A673 (cell line): ENCODE data around the gene FERMT3. TPM values are rescaled to one million over a fixed set of nuclear protein-coding genes. Genes with fewer than 3 reads are reported as not detected.
A peak's percentile ranks its signal among the peaks of the same experiment; 100 is the strongest.

Source experiments
- Bru-seq: library from RNA; stranded (reverse); fragments of 400-500 nt; gene quantifications from one replicate; lab custom pipeline; 2021; lab: Mats Ljungman, UMichigan
- BruChase-seq, 2 experiments: library from RNA; stranded (reverse); fragments of 400-500 nt; gene quantifications; one replicate each; lab custom pipeline; 2021; lab: Mats Ljungman, UMichigan
- BruUV-seq: library from RNA; stranded (reverse); fragments of 400-500 nt; replicated peaks from 2 replicates; lab custom pipeline; 2021; lab: Mats Ljungman, UMichigan
- CTCF ChIA-PET: fragments of 300-600 bp; sonication (Branson Sonifier 250); formaldehyde crosslinking; loops from one replicate; lab custom pipeline; 2022; ENCODE audit warnings: antibody characterized with exemption; lab: Charles Lee
- POLR2A ChIA-PET: fragments of 300-600 bp; sonication (Branson Sonifier 250); formaldehyde crosslinking; loops from one replicate; lab custom pipeline; 2022; ENCODE audit warnings: antibody characterized with exemption; ENCODE audit not compliant: low non-redundant PET; lab: Charles Lee
- DNase-seq: peaks from one replicate; pipeline ENCODE4 v3.0.0-alpha.2; 2015; ENCODE audit warnings: low spot score
- H3K27ac ChIP-seq: fragments of 200-600 bp; sonication (generic); 2 replicates; pipeline ENCODE4 v1.5.1; 2016; ENCODE audit warnings: mixed run types, low read depth, mild to moderate bottlenecking, mixed read lengths, antibody characterized with exemption, low read length; ENCODE audit not compliant: poor library complexity, severe bottlenecking
- H3K27me3 ChIP-seq: fragments of 200-600 bp; sonication (generic); replicated peaks from 2 replicates; pipeline ENCODE4 v1.6.1; 2017; ENCODE audit warnings: mixed run types, low read depth, mild to moderate bottlenecking, mixed read lengths, antibody characterized with exemption, low read length; ENCODE audit not compliant: insufficient read depth, poor library complexity
- H3K36me3 ChIP-seq: fragments of 200-600 bp; sonication (generic); 2 replicates; pipeline ENCODE4 v1.6.1; 2016; ENCODE audit warnings: mixed run types, mild to moderate bottlenecking, mixed read lengths, antibody characterized with exemption, low read length; ENCODE audit not compliant: insufficient read depth, poor library complexity, severe bottlenecking
- H3K4me1 ChIP-seq: fragments of 200-600 bp; sonication (generic); 2 replicates; pipeline ENCODE4 v1.6.1; 2017; ENCODE audit warnings: mixed run types, mild to moderate bottlenecking, mixed read lengths, antibody characterized with exemption, low read length; ENCODE audit not compliant: insufficient read depth, poor library complexity, severe bottlenecking
- H3K4me3 ChIP-seq: fragments of 200-600 bp; sonication (generic); 2 replicates; pipeline ENCODE4 v1.5.1; 2016; ENCODE audit warnings: low read depth, mixed run types, mild to moderate bottlenecking, mixed read lengths, low read length; ENCODE audit not compliant: poor library complexity, severe bottlenecking
- H3K9me3 ChIP-seq: fragments of 200-600 bp; sonication (generic); 2 replicates; pipeline ENCODE4 v1.6.1; 2016; ENCODE audit warnings: mixed run types, low read depth, mild to moderate bottlenecking, mixed read lengths, antibody characterized with exemption, low read length; ENCODE audit not compliant: poor library complexity, severe bottlenecking
- CTCF ChIP-seq: fragments of 300-800, 200-600 bp; sonication (generic); conservative IDR thresholded peaks from 2 replicates; pipeline ENCODE4 v1.5.1; 2017; ENCODE audit warnings: low read depth, mild to moderate bottlenecking, antibody characterized with exemption, low read length, moderate library complexity, mixed read lengths
- EZH2 ChIP-seq: fragments of 200-600 bp; sonication (generic); IDR thresholded peaks from 2 replicates; pipeline ENCODE4 v1.6.1; 2017; ENCODE audit warnings: borderline replicate concordance, low read depth, mild to moderate bottlenecking, mixed read lengths, antibody characterized with exemption, low read length; ENCODE audit not compliant: poor library complexity, severe bottlenecking
- intact Hi-C: fragments of 100-400 bp; cut with micrococcal nuclease; formaldehyde crosslinking; loops from one replicate; pipeline ENCODE4 v1.10.0; 2022; ENCODE audit not compliant: unreplicated experiment
- long read RNA-seq: library from polyadenylated mRNA; stranded (forward); transcript quantifications from one replicate; pipeline ENCODE4 v2.0.0, GENCODE V29; 2022
- total RNA-seq: library from RNA; stranded (reverse); gene quantifications from 2 replicates; pipeline ENCODE4 v1.2.3, GENCODE V29; 2021

Gene FERMT3
- total RNA-seq = 99.3 and 99.4 TPM in 2 replicates
- percentile 65 among the genes with signal in this experiment for Bru-seq, nascent RNA
- percentile 63 among the genes with signal in this experiment for BruChase-seq, experiment 1, labeled RNA remaining after a 2-hour chase
- BruChase-seq, experiment 2, labeled RNA remaining after a 6-hour chase = percentile 82 among the genes with signal in this experiment
- long read RNA-seq, transcript FERMT3-202 (15 exons, 2,481 nt) = major isoform, 147 of 231 reads
- long read RNA-seq, partial matches to known transcripts = 18 of 231 reads
- long read RNA-seq, other reads (novel, unspliced or antisense) = 62 of 231 reads

GRCh38 chr11:64206457-64207255 lies at the start of gene FERMT3:
TSS of gene FERMT3 (plus strand) at chr11:64206721. CDS start at chr11:64207365, 644 bp downstream.
- peak; percentile 87 for DNase-seq
- H3K27ac ChIP-seq = peak within 1 kb of the TSS; percentile 93
- CTCF ChIA-PET = interaction anchor here (0.5 to 4.6 kb wide), 8 partner anchors 19 to 243 kb away, joined by 3 to 33 read pairs (median 5); partner anchors contain the start of genes CATSPERZ, ESRRA, NUDT22 and TRPT1
- BruUV-seq = TSS peak; percentile 77
- H3K27me3 ChIP-seq = no peaks in the 10 kb centered on the region
- no peak for TF ChIP-seq EZH2
- 0 out of 2 replicates have a peak, but pooled peaks have one; percentile 23 for TF ChIP-seq CTCF
- intact Hi-C loops = loop anchor here (5.0 kb wide), 1 partner anchor 41 kb away; the partner anchor contains the start of gene PPP1R14B
- peaks cover 63% of the 10 kb centered on the region for H3K4me1 ChIP-seq
- peaks cover 42% of the 10 kb centered on the region for H3K36me3 ChIP-seq
- POLR2A ChIA-PET = interaction anchor here (1.8 to 2.4 kb wide), 2 partner anchors 21 kb away, joined by 5 to 6 read pairs; partner anchors contain the start of gene STIP1
- H3K4me3 ChIP-seq = peak within 1 kb of the TSS; percentile 40
- no peaks in the 10 kb centered on the region for H3K9me3 ChIP-seq

GRCh38 chr11:64157631-64158394 lies 48.7 kb upstream of the FERMT3 start:
- BruUV-seq = no TSS peak
- H3K9me3 ChIP-seq = no peaks in the 10 kb centered on the region

More at GRCh38 chr11:64157631-64158394, 48.7 kb upstream of the FERMT3 start:
- DNase-seq = no peak
- no peak overlapping the region for H3K4me3 ChIP-seq
- peaks cover 4% of the 10 kb centered on the region for H3K4me1 ChIP-seq
- TF ChIP-seq EZH2 = no peak
- TF ChIP-seq CTCF = no peak
- CTCF ChIA-PET = no interaction called here
- intact Hi-C loops = no loop called here
- POLR2A ChIA-PET = no interaction called here
- no peaks in the 10 kb centered on the region for H3K27me3 ChIP-seq
- no peaks in the 10 kb centered on the region for H3K36me3 ChIP-seq
- no peak overlapping the region for H3K27ac ChIP-seq
